K562 (cell line): Measurements from ENCODE around the gene KIF5A. TPM values are rescaled to one million over a fixed set of nuclear protein-coding genes. Genes with fewer than 3 reads are reported as not detected.

Experiments used
- ATAC-seq: fragments of 200-7000 bp; cut with Tn5 transposase; 3 replicates; pipeline ENCODE4 v1.9.1; 2020; ENCODE audit warnings: moderate library complexity
- BruUV-seq: library from RNA; stranded (reverse); fragments of 400-500 nt; replicated peaks from 2 replicates; lab custom pipeline; 2021; lab: Mats Ljungman, UMichigan
- CTCF ChIA-PET: fragments of 300-600 bp; formaldehyde crosslinking; extraction: SDS; loops from one replicate; lab custom pipeline; 2021; ENCODE audit warnings: low intra/inter-chr PET ratio; lab: Yijun Ruan, JAX
- POLR2A ChIA-PET: fragments of 300-600, 350-650 bp; sonication (Branson Sonifier 250); formaldehyde crosslinking; extraction: SDS; loops from one replicate; lab custom pipeline; 2021; ENCODE audit warnings: antibody characterized with exemption, inconsistent platforms; lab: Yijun Ruan, JAX
- DNase-seq, 4 experiments: peaks; one replicate each; pipeline versions ENCODE4 v3.0.0 to v3.0.0-alpha.2; 2011 to 2018; ENCODE audit warnings: low spot score in 3 of 4, mixed read lengths in 3 of 4; ENCODE audit errors: extremely low read depth in 1 of 4
- FAIRE-seq: peaks from 2 replicates; lab custom pipeline; 2011; peaks lifted over from hg19 to GRCh38; lab: Jason Lieb, UNC
- H2AFZ ChIP-seq: 2 replicates; pipeline ENCODE4 v1.6.0; 2011; ENCODE audit warnings: low read depth, low read length, control low read depth, inconsistent platforms
- H3K27ac ChIP-seq: fragments of 200-600 bp; 3 replicates; pipeline ENCODE4 v1.8.0; 2011; ENCODE audit warnings: low read depth, mild to moderate bottlenecking, control low read depth, inconsistent platforms, low read length, moderate library complexity, mixed read lengths; ENCODE audit errors: extremely low read depth
- H3K27me3 ChIP-seq, 2 experiments: fragments of 300-600 bp in 1 of 2; 2 replicates in 1 of 2; 3 replicates in 1 of 2; pipeline versions ENCODE4 v1.6.0 to v1.8.0; 2011; ENCODE audit warnings: inconsistent platforms in 2 of 2, low read length in 2 of 2, mild to moderate bottlenecking in 1 of 2, mixed read lengths in 1 of 2, moderate library complexity in 1 of 2; ENCODE audit not compliant: control insufficient read depth in 2 of 2, insufficient read depth in 2 of 2
- H3K36me3 ChIP-seq: fragments of 300-600 bp; 3 replicates; pipeline ENCODE4 v1.8.0; 2011; ENCODE audit warnings: mild to moderate bottlenecking, low read length, inconsistent platforms; ENCODE audit not compliant: control insufficient read depth, insufficient read depth
- H3K4me1 ChIP-seq, 2 experiments: fragments of 200-600 bp in 1 of 2; replicated peaks in 1 of 2; 2 replicates in 1 of 2; 3 replicates in 1 of 2; pipeline versions ENCODE4 v1.5.1 to v1.8.0; 2011; ENCODE audit warnings: inconsistent platforms in 2 of 2, low read length in 2 of 2, mild to moderate bottlenecking in 1 of 2, mixed read lengths in 1 of 2, moderate library complexity in 1 of 2; ENCODE audit not compliant: control insufficient read depth in 2 of 2, insufficient read depth in 2 of 2
- H3K4me2 ChIP-seq: 2 replicates; pipeline ENCODE4 v1.6.1; 2011; ENCODE audit warnings: low read length, control low read depth, inconsistent platforms, mixed read lengths; ENCODE audit not compliant: insufficient read depth
- H3K4me3 ChIP-seq: fragments of 200-600 bp; sonication (generic), shearing (Covaris generic); 2 replicates; pipeline ENCODE4 v1.5.1; 2016; ENCODE audit warnings: control low read depth, inconsistent platforms
- H3K79me2 ChIP-seq: fragments of 200-600 bp; 3 replicates; pipeline ENCODE4 v1.8.0; 2011; ENCODE audit warnings: low read length, inconsistent platforms; ENCODE audit not compliant: control insufficient read depth, insufficient read depth
- H3K9ac ChIP-seq, 2 experiments: 2 replicates each; pipeline versions ENCODE4 v1.6.0 to v1.6.1; 2011; ENCODE audit warnings: low read depth in 2 of 2, low read length in 2 of 2, control low read depth in 1 of 2, inconsistent platforms in 1 of 2, mild to moderate bottlenecking in 1 of 2, mixed read lengths in 1 of 2; ENCODE audit not compliant: insufficient read depth in 1 of 2
- H3K9me1 ChIP-seq: one replicate; pipeline ENCODE4 v1.6.0; 2011; ENCODE audit warnings: inconsistent platforms, mild to moderate bottlenecking, low read length, moderate library complexity; ENCODE audit not compliant: control insufficient read depth, insufficient read depth
- H3K9me3 ChIP-seq: replicated peaks from 2 replicates; pipeline ENCODE4 v1.5.1; 2011; ENCODE audit warnings: low read depth, low read length, inconsistent platforms; ENCODE audit not compliant: control insufficient read depth, insufficient read depth
- H4K20me1 ChIP-seq: replicated peaks from 2 replicates; pipeline ENCODE4 v1.6.1; 2011; ENCODE audit warnings: low read length, inconsistent platforms, mixed read lengths; ENCODE audit not compliant: control insufficient read depth, insufficient read depth
- CBX3 ChIP-seq, 2 experiments: IDR thresholded peaks; 1 replicate in 1 of 2; 2 replicates in 1 of 2; pipeline ENCODE4 v1.6.1; 2012; ENCODE audit warnings: inconsistent platforms in 2 of 2, low read length in 2 of 2, borderline replicate concordance in 1 of 2, control low read depth in 1 of 2
- GTF2F1 ChIP-seq: IDR thresholded peaks from 2 replicates; pipeline ENCODE4 v1.6.1; 2011; ENCODE audit warnings: low read depth, low read length, improper control_type of control experiment
- LEF1 ChIP-seq: fragments of 450-650 bp; IDR thresholded peaks from 2 replicates; pipeline ENCODE4 v1.6.1; 2016; ENCODE audit warnings: mild to moderate bottlenecking
- POLR2A ChIP-seq: fragments of 450-650 bp; conservative IDR thresholded peaks from 2 replicates; pipeline ENCODE4 v1.6.1; 2016
- POLR2G ChIP-seq: fragments of 200-400 bp; formaldehyde crosslinking; IDR thresholded peaks from 2 replicates; pipeline ENCODE4 v1.6.1; 2017; ENCODE audit warnings: low read depth, mild to moderate bottlenecking, antibody characterized with exemption, low read length, moderate library complexity
- PTBP1 ChIP-seq: fragments of 200-400 bp; formaldehyde crosslinking; IDR thresholded peaks from 2 replicates; pipeline ENCODE4 v1.6.1; 2017; ENCODE audit warnings: low read depth, low read length
- RFX1 ChIP-seq: fragments of 450-650 bp; IDR thresholded peaks from 2 replicates; pipeline ENCODE4 v1.6.1; 2016; ENCODE audit warnings: mild to moderate bottlenecking, moderate library complexity
- THRA ChIP-seq: fragments of 450-650 bp; IDR thresholded peaks from 2 replicates; pipeline ENCODE4 v1.6.1; 2017; ENCODE audit warnings: mild to moderate bottlenecking, moderate library complexity
- WGBS: fragments of 100-300 bp; shearing (Covaris generic); methylation state at CpG from one replicate; pipeline ENCODE4 v1.1.6; 2016; ENCODE audit warnings: low coverage, mixed read lengths; ENCODE audit not compliant: insufficient coverage; ENCODE audit errors: missing lambda C conversion rate; 5-methylcytosine and 5-hydroxymethylcytosine counted together
- in situ Hi-C: fragments of 300-500 bp; cut with MboI; formaldehyde crosslinking; loops from 4 replicates; pipeline ENCODE4 v1.15.0; 2018; ENCODE audit warnings: inconsistent platforms, mixed read lengths
- intact Hi-C: fragments of 100-400 bp; cut with micrococcal nuclease; formaldehyde crosslinking; loops from 2 replicates; pipeline ENCODE4 v1.14.2; 2022
- polyA plus RNA-seq, 8 experiments: library from polyadenylated mRNA; depleted of rRNA in 4 of 8; stranded (reverse) in 5 of 8; unstranded in 3 of 8; fragments of >200 nt; fragmentation: Nextera tagmentation in 2 of 8; fragmentation: Illumina TruSeq in 1 of 8; extraction: Ambion mirVana in 2 of 8; extraction: Trizol in 1 of 8; gene quantifications; 2 replicates each; pipeline versions ENCODE4 v1.2.1 to v1.2.3, GENCODE V29; 2011 to 2014; ENCODE audit warnings: inconsistent platforms in 1 of 8, missing spikeins in 1 of 8
- total RNA-seq, 7 experiments: library from RNA; depleted of rRNA in 6 of 7; stranded (reverse); fragments of >200 nt in 6 of 7; fragmentation: Illumina TruSeq in 2 of 7; extraction: Trizol in 2 of 7; gene quantifications; 2 replicates each; pipeline versions ENCODE4 v1.2.1 to v1.2.3, GENCODE V29; 2011 to 2021; ENCODE audit warnings: low replicate concordance in 1 of 7
- TF ChIP-seq, protein P1 (sequence below): sonication (generic); formaldehyde crosslinking; IDR thresholded peaks from 2 replicates; pipeline ENCODE4 v1.8.0; 2022; ENCODE audit warnings: mild to moderate bottlenecking, missing genetic modification reagents

KIF5A gene
- total and polyA plus RNA-seq, 9 of the 15 experiments (the other 6 are each of a cell fraction or from before 2014, with no cell fraction given): 3.4 to 17.7 (median 8.0) TPM

DNA sequence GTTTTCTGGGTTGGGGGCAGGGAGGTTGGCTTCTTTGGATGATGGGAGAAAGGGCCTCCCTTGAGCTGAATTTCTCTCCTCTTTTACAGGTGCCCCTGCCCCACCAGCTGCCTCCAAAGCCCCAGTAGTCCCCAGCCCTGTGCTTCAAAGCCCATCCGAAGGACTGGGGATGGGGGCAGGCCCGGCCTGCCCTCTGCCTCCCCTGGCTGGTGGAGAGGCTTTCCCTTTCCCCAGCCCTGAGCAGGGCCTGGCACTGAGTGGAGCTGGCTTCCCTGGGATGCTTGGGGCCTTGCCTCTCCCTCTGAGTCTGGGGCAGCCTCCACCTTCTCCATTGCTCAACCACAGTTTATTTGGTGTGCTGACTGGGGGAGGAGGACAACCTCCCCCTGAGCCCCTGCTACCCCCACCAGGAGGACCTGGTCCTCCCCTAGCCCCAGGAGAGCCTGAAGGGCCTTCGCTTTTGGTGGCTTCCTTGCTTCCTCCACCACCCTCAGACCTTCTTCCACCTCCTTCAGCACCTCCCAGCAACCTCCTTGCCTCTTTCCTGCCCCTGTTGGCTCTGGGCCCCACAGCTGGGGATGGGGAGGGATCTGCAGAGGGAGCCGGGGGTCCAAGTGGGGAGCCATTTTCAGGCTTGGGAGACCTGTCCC is 23.2 kb upstream of the KIF5A start:
- no peak overlapping the region for H3K4me2 ChIP-seq
- BruUV-seq: no TSS peak
- H2AFZ ChIP-seq: no peak overlapping the region
- H3K4me3 ChIP-seq: no peak overlapping the region
- intact Hi-C loops: no loop called here
- CTCF ChIA-PET: no interaction called here
- no peaks in the 10 kb centered on the region for H3K9me1 ChIP-seq
- peaks cover 26% of the 10 kb centered on the region for H3K79me2 ChIP-seq
- peaks cover 73% of the 10 kb centered on the region; the same call in 2 of the 3 replicates for H3K36me3 ChIP-seq
- H3K27ac ChIP-seq: no peak overlapping the region
- POLR2A ChIA-PET: interaction anchor here (0.6 to 10.8 kb wide), 4 partner anchors 12 to 29 kb away, joined by 3 to 225 read pairs (median 5); partner anchors contain the start of gene DCTN2
- H4K20me1 ChIP-seq: no peaks in the 10 kb centered on the region
- H3K27me3 ChIP-seq: no peaks in the 10 kb centered on the region
- ATAC-seq (no peak), DNase-seq (no peak), FAIRE-seq (no peak)
- H3K4me1 ChIP-seq: peaks cover 24 to 37% of the 10 kb centered on the region in 2 experiments
- in situ Hi-C loops: no loop called here
- WGBS: 95% methylated on average over 4 of the region's 4 CpGs
- peak overlapping the region in 1 of 2 experiments; percentile 59; a peak in 2 of 4 replicates for H3K9ac ChIP-seq
- H3K9me3 ChIP-seq: no peaks in the 10 kb centered on the region
- no peak for TF ChIP-seq GTF2F1
- TF ChIP-seq POLR2G: peak; percentile 40; the same call in 1 of the 2 replicates
- 0 out of 2 replicates have a peak, but pooled peaks have one; percentile 26 for TF ChIP-seq POLR2A
- TF ChIP-seq, all 486 proteins: peak for 2

GRCh38 chr12:57527184-57527583 is 22.7 kb upstream of the KIF5A start:
- H3K27me3 ChIP-seq: no peaks in the 10 kb centered on the region
- no peaks in the 10 kb centered on the region for H4K20me1 ChIP-seq
- in situ Hi-C loops (no loop called here), intact Hi-C loops (no loop called here)
- peaks cover 18 to 33% of the 10 kb centered on the region in 2 experiments for H3K4me1 ChIP-seq
- no peaks in the 10 kb centered on the region for H3K9me3 ChIP-seq
- BruUV-seq: no TSS peak
- no peak overlapping the region for H3K4me2 ChIP-seq
- H3K9ac ChIP-seq: peak overlapping the region in 1 of 2 experiments; percentile 53; a peak in 1 of 4 replicates
- peaks cover 79% of the 10 kb centered on the region; the same call in 2 of the 3 replicates for H3K36me3 ChIP-seq
- no peak for FAIRE-seq
- ChIA-PET POLR2A (interaction anchor here (0.6 to 10.8 kb wide), 5 partner anchors 12 to 29 kb away, joined by 3 to 225 read pairs (median 4); partner anchors contain the start of gene DCTN2), CTCF (no interaction called here)
- DNase-seq: no peak
- no peak overlapping the region for H2AFZ ChIP-seq
- no peak overlapping the region for H3K4me3 ChIP-seq
- 93% methylated on average over 5 of the region's 5 CpGs for WGBS
- no peak for ATAC-seq
- no peak overlapping the region for H3K27ac ChIP-seq
- H3K79me2 ChIP-seq: peaks cover 26% of the 10 kb centered on the region
- no peaks in the 10 kb centered on the region for H3K9me1 ChIP-seq
- no peak for TF ChIP-seq CBX3 (IDR thresholded peaks at IDR 0.05; ENCODE audit: borderline replicate concordance in 1 of 2, low read length in 2 of 2)
- peak; percentile 46; the same call in 1 of the 2 replicates for TF ChIP-seq RFX1
- TF ChIP-seq, protein P1, sequence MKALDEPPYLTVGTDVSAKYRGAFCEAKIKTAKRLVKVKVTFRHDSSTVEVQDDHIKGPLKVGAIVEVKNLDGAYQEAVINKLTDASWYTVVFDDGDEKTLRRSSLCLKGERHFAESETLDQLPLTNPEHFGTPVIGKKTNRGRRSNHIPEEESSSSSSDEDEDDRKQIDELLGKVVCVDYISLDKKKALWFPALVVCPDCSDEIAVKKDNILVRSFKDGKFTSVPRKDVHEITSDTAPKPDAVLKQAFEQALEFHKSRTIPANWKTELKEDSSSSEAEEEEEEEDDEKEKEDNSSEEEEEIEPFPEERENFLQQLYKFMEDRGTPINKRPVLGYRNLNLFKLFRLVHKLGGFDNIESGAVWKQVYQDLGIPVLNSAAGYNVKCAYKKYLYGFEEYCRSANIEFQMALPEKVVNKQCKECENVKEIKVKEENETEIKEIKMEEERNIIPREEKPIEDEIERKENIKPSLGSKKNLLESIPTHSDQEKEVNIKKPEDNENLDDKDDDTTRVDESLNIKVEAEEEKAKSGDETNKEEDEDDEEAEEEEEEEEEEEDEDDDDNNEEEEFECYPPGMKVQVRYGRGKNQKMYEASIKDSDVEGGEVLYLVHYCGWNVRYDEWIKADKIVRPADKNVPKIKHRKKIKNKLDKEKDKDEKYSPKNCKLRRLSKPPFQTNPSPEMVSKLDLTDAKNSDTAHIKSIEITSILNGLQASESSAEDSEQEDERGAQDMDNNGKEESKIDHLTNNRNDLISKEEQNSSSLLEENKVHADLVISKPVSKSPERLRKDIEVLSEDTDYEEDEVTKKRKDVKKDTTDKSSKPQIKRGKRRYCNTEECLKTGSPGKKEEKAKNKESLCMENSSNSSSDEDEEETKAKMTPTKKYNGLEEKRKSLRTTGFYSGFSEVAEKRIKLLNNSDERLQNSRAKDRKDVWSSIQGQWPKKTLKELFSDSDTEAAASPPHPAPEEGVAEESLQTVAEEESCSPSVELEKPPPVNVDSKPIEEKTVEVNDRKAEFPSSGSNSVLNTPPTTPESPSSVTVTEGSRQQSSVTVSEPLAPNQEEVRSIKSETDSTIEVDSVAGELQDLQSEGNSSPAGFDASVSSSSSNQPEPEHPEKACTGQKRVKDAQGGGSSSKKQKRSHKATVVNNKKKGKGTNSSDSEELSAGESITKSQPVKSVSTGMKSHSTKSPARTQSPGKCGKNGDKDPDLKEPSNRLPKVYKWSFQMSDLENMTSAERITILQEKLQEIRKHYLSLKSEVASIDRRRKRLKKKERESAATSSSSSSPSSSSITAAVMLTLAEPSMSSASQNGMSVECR (CRISPR knock-in tag): 0 out of 2 replicates have a peak, but pooled peaks have one; percentile 26
- no peak for TF ChIP-seq PTBP1
- TF ChIP-seq LEF1: no peak
- TF ChIP-seq THRA: no peak
